Measurements from ENCODE around the gene CABP1.

GRCh38 chr12:120640861-120641833 is 721 bp downstream of the CABP1 start:
- no peak for TF ChIP-seq CTCF (IDR thresholded peaks at IDR 0.05)
- TF ChIP-seq POLR2A (IDR thresholded peaks at IDR 0.05), result no peak
